Gastroesophageal sphincter (tissue), 3 donors: ENCODE results near the gene PPL.

Experiments
- EP300 ChIP-seq: sonication (generic); formaldehyde crosslinking; IDR thresholded peaks from one replicate; pipeline ENCODE4 v1.6.1; 2017; ENCODE audit warnings: antibody characterized with exemption, mild to moderate bottlenecking
- POLR2A ChIP-seq, 2 donors: fragments of 450-650 bp; IDR thresholded peaks; one replicate each; pipeline ENCODE4 v1.6.1; 2017; ENCODE audit warnings: antibody characterized with exemption in 2 of 2, mild to moderate bottlenecking in 2 of 2, moderate library complexity in 1 of 2
- POLR2AphosphoS5 ChIP-seq: sonication (generic); formaldehyde crosslinking; IDR thresholded peaks from one replicate; pipeline ENCODE4 v1.6.1; 2017; ENCODE audit warnings: antibody characterized with exemption
- TF ChIP-seq, protein P1 (sequence below), 4 experiments: fragments of 200-600 bp in 2 of 4; fragments of 450-650 bp in 2 of 4; sonication (generic) in 1 of 4; IDR thresholded peaks; one replicate each; pipeline ENCODE4 v1.5.1; 2017 to 2019; ENCODE audit warnings: antibody characterized with exemption in 4 of 4, mild to moderate bottlenecking in 2 of 4, moderate library complexity in 2 of 4

DNA sequence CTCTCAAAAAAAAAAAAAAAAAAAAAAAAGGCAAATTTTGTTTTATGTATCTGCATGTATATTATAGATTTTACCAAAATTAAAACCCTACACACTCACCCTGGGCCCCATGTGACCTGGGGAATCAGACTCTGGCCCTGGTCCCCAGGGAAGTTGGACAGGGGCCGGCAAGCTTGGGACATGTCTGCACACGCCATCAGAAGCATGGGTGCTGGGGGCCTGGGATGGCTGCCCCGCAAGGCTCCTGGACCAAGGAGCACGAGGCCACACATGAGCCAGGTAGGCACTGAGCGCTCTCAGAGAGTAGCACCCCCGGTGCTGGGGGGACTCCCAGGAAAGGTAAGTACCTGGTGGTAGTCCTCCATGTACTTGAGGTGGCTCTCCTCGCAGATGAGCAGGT lies 39.6 kb downstream of the PPL start:
- TF ChIP-seq POLR2AphosphoS5 (no peak), EP300 (no peak), POLR2A (IDR thresholded peaks at IDR 0.05) (no peak)
- TF ChIP-seq, protein P1, sequence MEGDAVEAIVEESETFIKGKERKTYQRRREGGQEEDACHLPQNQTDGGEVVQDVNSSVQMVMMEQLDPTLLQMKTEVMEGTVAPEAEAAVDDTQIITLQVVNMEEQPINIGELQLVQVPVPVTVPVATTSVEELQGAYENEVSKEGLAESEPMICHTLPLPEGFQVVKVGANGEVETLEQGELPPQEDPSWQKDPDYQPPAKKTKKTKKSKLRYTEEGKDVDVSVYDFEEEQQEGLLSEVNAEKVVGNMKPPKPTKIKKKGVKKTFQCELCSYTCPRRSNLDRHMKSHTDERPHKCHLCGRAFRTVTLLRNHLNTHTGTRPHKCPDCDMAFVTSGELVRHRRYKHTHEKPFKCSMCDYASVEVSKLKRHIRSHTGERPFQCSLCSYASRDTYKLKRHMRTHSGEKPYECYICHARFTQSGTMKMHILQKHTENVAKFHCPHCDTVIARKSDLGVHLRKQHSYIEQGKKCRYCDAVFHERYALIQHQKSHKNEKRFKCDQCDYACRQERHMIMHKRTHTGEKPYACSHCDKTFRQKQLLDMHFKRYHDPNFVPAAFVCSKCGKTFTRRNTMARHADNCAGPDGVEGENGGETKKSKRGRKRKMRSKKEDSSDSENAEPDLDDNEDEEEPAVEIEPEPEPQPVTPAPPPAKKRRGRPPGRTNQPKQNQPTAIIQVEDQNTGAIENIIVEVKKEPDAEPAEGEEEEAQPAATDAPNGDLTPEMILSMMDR (IDR thresholded peaks at IDR 0.05), result no peak
